ENCODE results near the gene MYL10.

DNA sequence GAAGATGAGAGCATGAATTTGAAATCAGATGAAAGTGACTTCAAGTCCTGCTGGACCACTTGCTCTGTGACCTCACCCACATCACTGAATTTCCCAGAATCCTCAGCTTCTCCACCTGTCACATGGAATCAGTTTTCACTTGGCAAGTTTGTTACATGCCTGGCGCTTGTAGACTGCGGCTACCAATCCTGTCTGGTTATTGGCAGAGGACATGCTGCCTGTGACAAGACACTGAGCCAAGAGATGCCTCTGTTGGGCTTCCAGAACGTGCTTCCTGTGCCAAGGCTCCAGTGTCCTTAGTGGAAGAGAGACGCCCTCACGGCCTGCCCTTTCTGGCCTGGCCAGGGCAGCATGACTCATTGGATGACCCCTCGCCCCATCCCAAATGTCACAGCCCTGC lies 4.4 kb upstream of the MYL10 start:
- TF ChIP-seq, protein P1, sequence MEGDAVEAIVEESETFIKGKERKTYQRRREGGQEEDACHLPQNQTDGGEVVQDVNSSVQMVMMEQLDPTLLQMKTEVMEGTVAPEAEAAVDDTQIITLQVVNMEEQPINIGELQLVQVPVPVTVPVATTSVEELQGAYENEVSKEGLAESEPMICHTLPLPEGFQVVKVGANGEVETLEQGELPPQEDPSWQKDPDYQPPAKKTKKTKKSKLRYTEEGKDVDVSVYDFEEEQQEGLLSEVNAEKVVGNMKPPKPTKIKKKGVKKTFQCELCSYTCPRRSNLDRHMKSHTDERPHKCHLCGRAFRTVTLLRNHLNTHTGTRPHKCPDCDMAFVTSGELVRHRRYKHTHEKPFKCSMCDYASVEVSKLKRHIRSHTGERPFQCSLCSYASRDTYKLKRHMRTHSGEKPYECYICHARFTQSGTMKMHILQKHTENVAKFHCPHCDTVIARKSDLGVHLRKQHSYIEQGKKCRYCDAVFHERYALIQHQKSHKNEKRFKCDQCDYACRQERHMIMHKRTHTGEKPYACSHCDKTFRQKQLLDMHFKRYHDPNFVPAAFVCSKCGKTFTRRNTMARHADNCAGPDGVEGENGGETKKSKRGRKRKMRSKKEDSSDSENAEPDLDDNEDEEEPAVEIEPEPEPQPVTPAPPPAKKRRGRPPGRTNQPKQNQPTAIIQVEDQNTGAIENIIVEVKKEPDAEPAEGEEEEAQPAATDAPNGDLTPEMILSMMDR (conservative IDR thresholded peaks at IDR 0.05; ENCODE audit: low read depth, low read length) = no peak
- TF ChIP-seq EZH2 (IDR thresholded peaks at IDR 0.05; ENCODE audit: borderline replicate concordance, low read depth, low read length, poor library complexity, severe bottlenecking) = no peak

Measured in A673 (cell line).